Keratinocyte (primary cell): Measurements from ENCODE around the gene RBMS3.

Experiments
- EZH2 ChIP-seq: IDR thresholded peaks from one replicate; pipeline ENCODE4 v1.6.1; 2012; ENCODE audit warnings: inconsistent platforms, mild to moderate bottlenecking, low read length, moderate library complexity
- TF ChIP-seq, protein P1 (sequence below), 3 experiments: IDR thresholded peaks in 1 of 3; conservative IDR thresholded peaks in 1 of 3; optimal IDR thresholded peaks in 1 of 3; 2 replicates in 2 of 3; 3 replicates in 1 of 3; pipeline versions ENCODE3 to v1.5.1; 2011; ENCODE audit warnings: low read length in 3 of 3, mild to moderate bottlenecking in 3 of 3, moderate library complexity in 2 of 3, control low read depth in 1 of 3, inconsistent platforms in 1 of 3; ENCODE audit not compliant: insufficient read depth in 2 of 3; ENCODE audit errors: extremely low read depth in 1 of 3

DNA sequence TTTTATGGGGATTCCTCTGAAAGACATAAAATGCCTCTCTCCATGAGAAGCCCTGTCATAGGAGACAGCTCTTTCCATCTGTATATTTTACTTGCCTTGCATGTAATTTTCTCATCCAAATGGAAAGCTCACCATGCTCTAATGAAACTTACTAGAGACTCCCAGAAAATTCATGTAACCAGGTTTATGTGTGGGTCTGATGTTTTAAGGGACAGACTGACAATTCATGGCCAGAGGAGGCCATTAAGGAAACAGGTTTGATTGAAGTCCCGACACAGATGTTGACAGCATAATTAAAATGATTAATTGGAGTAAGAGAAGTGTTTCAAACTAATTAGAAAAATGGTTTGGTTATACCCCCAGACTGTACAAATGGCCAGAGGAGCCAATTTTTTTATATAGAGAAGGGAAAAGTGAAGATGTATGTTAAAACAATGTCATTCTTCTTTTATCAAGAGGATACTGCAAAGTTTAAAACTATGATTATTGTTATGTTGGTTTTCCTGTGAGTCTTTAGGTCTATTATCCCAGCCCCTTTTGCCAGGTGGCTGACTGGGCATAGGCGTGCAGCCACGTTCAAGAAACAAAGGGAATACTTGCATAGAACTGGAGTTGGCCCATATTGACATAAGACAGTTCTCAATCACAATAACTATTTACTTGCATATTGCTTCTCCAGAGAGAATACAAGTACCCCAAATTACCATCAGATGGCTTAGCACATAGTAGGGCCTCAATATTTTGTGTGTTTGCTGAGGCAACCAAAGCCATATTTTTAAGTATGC lies 64.8 kb downstream of the RBMS3 start:
- TF ChIP-seq, protein P1, sequence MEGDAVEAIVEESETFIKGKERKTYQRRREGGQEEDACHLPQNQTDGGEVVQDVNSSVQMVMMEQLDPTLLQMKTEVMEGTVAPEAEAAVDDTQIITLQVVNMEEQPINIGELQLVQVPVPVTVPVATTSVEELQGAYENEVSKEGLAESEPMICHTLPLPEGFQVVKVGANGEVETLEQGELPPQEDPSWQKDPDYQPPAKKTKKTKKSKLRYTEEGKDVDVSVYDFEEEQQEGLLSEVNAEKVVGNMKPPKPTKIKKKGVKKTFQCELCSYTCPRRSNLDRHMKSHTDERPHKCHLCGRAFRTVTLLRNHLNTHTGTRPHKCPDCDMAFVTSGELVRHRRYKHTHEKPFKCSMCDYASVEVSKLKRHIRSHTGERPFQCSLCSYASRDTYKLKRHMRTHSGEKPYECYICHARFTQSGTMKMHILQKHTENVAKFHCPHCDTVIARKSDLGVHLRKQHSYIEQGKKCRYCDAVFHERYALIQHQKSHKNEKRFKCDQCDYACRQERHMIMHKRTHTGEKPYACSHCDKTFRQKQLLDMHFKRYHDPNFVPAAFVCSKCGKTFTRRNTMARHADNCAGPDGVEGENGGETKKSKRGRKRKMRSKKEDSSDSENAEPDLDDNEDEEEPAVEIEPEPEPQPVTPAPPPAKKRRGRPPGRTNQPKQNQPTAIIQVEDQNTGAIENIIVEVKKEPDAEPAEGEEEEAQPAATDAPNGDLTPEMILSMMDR (optimal IDR thresholded peaks at IDR 0.05 in 1 of 3, IDR thresholded peaks at IDR 0.05 in 1 of 3, conservative IDR thresholded peaks at IDR 0.05 in 1 of 3; ENCODE audit: extremely low read depth in 1 of 3, insufficient read depth in 2 of 3, low read length in 3 of 3), result no peak
- TF ChIP-seq EZH2, result no peak
